Stimulated activated CD4-positive, alpha-beta T cell treated with anti-CD3 and anti-CD28 coated beads, Interleukin-15, amount 100 ng/mL, for 24 hours (primary cell): ENCODE data around the gene CATSPERD.

ENCODE experiments used
- DNase-seq: peaks from one replicate; pipeline ENCODE4 v3.0.0-alpha.2; 2020

CATSPERD gene

GRCh38 chr19:5719961-5720790 lies at the start of gene CATSPERD, which contains the start of gene LONP1:
Gene CATSPERD, plus strand, starts transcription at chr19:5720637. Its CDS starts 101 bp downstream, at chr19:5720738.
Gene LONP1, minus strand, starts transcription at chr19:5720146. Its CDS starts 14 bp downstream, at chr19:5720132.
- peak; percentile 98 for DNase-seq

DNA sequence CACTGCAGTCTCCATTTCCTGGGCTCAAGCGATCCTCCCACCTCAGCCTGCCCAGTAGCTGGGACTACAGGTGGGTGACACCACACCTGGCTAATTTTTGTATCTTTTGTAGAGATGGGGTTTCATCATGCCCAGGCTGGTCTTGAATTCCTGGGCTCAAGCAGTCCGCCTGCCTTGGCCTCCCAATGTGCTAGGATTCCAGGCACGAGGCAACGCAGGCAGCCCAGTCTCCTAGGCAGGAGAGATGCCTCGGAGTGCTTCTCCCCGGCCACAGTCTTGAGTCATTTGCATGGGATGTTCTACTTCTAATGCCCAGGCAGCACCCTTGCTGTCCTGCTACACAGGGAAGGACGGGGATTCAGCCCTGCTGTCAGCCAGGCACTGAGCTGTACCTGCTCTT lies 48.8 kb upstream of the CATSPERD start:
- no peak for DNase-seq

DNA sequence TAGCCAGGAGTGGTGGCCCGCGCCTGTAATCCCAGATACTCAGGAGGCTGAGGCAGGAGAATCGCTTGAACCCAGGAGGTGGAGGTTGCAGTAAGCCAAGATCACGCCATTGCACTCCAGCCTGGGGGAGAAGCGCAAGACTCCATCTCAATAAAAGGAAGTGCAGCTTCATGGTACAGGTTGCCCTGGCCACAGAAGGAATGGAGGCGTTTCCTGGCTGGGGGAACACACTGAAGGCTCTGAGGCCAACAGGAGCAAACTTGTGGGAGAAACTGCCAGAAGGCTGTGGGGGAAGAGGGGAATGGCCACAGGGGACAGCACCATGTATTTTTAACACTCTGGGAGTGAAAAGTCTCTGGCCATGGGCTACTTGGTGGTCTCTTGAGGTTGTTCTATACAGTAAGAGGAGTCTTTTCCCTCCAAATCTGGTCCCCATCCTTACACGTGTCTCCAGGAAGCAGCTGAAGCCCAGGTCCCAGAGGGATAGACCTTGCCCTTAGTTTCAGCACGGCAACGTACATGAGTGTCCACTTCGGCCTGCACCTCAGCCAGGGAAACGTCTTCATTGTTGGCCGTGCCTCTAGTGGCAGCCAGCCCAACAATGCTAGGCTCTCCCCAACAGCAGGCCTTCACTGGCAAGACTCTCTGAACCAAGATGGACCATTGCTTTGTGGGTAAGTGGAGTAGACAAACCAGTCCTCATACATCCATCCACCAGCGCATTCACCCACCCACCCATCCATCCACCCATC lies 47.6 kb upstream of the CATSPERD start:
- DNase-seq = no peak

DNA sequence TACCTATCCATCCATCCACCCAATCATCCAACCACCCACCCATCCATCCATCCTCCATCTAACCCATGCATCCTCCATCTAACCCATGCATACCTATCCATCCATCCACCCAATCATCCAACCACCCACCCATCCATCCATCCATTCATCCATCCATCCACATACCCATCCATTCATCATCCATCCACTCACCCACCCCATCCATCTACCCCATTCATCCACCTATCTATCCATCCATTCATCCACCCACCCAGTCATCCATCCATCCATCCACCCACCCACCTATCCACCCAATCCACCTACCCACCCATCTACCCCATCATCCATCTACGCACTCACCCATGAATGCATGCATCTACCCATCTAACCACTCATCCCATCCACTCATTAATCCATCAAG lies 46.7 kb upstream of the CATSPERD start:
- DNase-seq = no peak

DNA sequence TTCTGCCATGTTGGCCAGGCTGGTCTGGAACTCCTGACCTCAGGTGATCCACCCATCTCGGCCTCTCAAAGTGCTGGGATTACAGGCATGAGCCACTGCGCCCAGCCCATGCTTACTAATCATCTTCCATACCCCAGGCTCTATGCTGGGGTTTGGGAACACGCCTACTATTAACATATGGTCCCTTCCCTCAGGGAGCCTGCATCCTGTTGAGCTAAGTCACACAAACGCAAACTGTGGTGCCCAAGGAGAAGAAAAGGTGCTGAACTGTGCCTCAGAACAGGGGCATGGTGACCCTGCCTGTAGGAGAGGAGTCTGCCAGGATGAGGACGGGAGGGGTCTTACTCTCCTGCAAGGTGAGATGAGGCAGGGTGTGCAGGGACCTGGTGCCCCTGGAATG lies 45.7 kb upstream of the CATSPERD start:
- no peak for DNase-seq

GRCh38 chr19:5676105-5676771 lies 44.2 kb upstream of the CATSPERD start:
- no peak for DNase-seq

GRCh38 chr19:5676772-5677105 lies 43.7 kb upstream of the CATSPERD start:
- DNase-seq = no peak

DNA sequence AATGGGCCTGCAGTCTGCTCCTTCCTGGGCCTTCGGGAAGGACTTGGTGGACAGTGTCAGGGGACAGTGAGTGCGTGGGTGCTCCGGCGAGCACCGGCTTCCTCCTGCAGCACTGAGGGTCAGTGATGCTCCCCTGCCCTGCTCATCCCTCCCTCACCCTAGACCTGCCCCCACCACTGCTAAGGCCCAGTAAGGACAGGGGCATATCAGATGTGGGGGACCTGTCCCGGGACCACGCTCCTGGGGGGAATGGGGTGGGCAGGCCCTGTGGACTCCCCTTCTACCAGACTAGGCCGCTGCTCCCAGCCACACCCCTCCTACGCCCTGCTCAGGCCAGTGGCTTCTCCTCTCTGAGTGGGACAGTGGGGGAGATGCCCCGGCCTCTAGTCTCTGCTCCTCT lies 43.3 kb upstream of the CATSPERD start:
- DNase-seq = no peak

GRCh38 chr19:5677580-5677979 lies 42.9 kb upstream of the CATSPERD start:
- no peak for DNase-seq

- DNase-seq = no peak
Measured at GRCh38 chr19:5678071-5678718, 42.2 kb upstream of the CATSPERD start.

- no peak for DNase-seq
Measured at GRCh38 chr19:5679289-5680083, 41.0 kb upstream of the CATSPERD start.

- no peak for DNase-seq
Measured at GRCh38 chr19:5680084-5680436, 40.4 kb upstream of the CATSPERD start.

- peak; percentile 98 for DNase-seq
Measured at GRCh38 chr19:5680437-5681368, 39.7 kb upstream of the CATSPERD start, which contains the start of the genes HSD11B1L and MICOS13. Gene HSD11B1L, plus strand, starts transcription at chr19:5681027. Its CDS starts 3,806 bp downstream, at chr19:5684833. Gene MICOS13, minus strand, starts transcription at chr19:5680516. Its CDS starts 30 bp downstream, at chr19:5680486.

- no peak for DNase-seq
Measured at GRCh38 chr19:5681391-5682106, 38.9 kb upstream of the CATSPERD start.

- DNase-seq = no peak
Measured at GRCh38 chr19:5682107-5682482, 38.3 kb upstream of the CATSPERD start.

- DNase-seq = no peak
Measured at GRCh38 chr19:5683177-5683886, 37.1 kb upstream of the CATSPERD start.

- DNase-seq = no peak
Measured at GRCh38 chr19:5684694-5685430, 35.6 kb upstream of the CATSPERD start.

DNA sequence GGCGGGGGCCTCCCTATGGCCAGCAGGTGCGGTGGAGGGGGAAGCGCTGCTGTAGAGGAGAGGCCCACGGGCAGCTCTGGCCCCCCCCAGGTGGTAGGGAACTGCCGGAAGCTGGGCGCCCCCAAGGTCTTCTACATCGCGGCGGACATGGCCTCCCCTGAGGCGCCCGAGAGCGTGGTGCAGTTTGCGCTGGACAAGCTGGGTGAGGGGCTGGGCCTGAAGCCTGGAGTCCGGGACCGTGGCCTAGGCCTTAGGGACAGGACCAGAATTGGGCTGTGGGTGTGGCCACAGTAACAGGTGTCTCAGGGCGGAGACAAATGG lies 34.2 kb upstream of the CATSPERD start:
- DNase-seq = no peak
